NCI-H128 (cell line): ENCODE data around the gene SH3PXD2A.

Experiments used
- DNase-seq: peaks from one replicate; lab custom pipeline; 2025; ENCODE audit not compliant: unreplicated experiment; lab: John Stamatoyannopoulos, UW

SH3PXD2A gene

GRCh38 chr10:103593022-103593570, 262.3 kb downstream of the SH3PXD2A start:
- DNase-seq: no peak

GRCh38 chr10:103592186-103593021, 263.0 kb downstream of the SH3PXD2A start:
- no peak for DNase-seq

GRCh38 chr10:103590744-103591291, 264.6 kb downstream of the SH3PXD2A start:
- no peak for DNase-seq

GRCh38 chr10:103590060-103590459, 265.3 kb downstream of the SH3PXD2A start:
- no peak for DNase-seq

GRCh38 chr10:103589074-103589630, 266.2 kb downstream of the SH3PXD2A start:
- DNase-seq: no peak

- no peak for DNase-seq
Observed at GRCh38 chr10:103587073-103587472, 268.3 kb downstream of the SH3PXD2A start.

GRCh38 chr10:103585011-103585405, 270.4 kb downstream of the SH3PXD2A start:
- DNase-seq: no peak

- no peak for DNase-seq
Observed at GRCh38 chr10:103584216-103585010, 271.0 kb downstream of the SH3PXD2A start.

GRCh38 chr10:103583871-103584215, 271.5 kb downstream of the SH3PXD2A start:
- DNase-seq: no peak

- DNase-seq: no peak
Observed at GRCh38 chr10:103582331-103583123, 272.8 kb downstream of the SH3PXD2A start.

GRCh38 chr10:103581499-103581898, 273.9 kb downstream of the SH3PXD2A start:
- DNase-seq: no peak

- no peak for DNase-seq
Observed at GRCh38 chr10:103580430-103580829, 274.9 kb downstream of the SH3PXD2A start.

- DNase-seq: no peak
Observed at GRCh38 chr10:103580011-103580410, 275.4 kb downstream of the SH3PXD2A start.

GRCh38 chr10:103578782-103579382, 276.5 kb downstream of the SH3PXD2A start:
- DNase-seq: no peak

- DNase-seq: no peak
Observed at GRCh38 chr10:103576862-103577261, 278.5 kb downstream of the SH3PXD2A start.

- no peak for DNase-seq
Observed at GRCh38 chr10:103576076-103576471, 279.3 kb downstream of the SH3PXD2A start.

- no peak for DNase-seq
Observed at GRCh38 chr10:103575416-103576075, 279.8 kb downstream of the SH3PXD2A start.

- no peak for DNase-seq
Observed at GRCh38 chr10:103574097-103575061, 281.0 kb downstream of the SH3PXD2A start.

GRCh38 chr10:103573205-103573487, 282.2 kb downstream of the SH3PXD2A start:
- no peak for DNase-seq
